Ovary (tissue), 9 donors: Measurements from ENCODE around the gene VKORC1. TPM values are rescaled to one million over a fixed set of nuclear protein-coding genes. Genes with fewer than 3 reads are reported as not detected.

Experiments
- DNase-seq, 5 donors: peaks; one replicate each; pipeline ENCODE4 v3.0.0-alpha.2; 2019 to 2020
- H3K27ac ChIP-seq, 2 donors: fragments of 200-600 bp; one replicate each; pipeline versions ENCODE4 v1.5.1 to v1.8.0; 2019 to 2022
- H3K27me3 ChIP-seq: fragments of 200-600 bp; one replicate; pipeline ENCODE4 v1.8.0; 2022
- H3K36me3 ChIP-seq: fragments of 200-600 bp; sonication (generic); one replicate; pipeline ENCODE4 v1.5.1; 2019
- H3K4me1 ChIP-seq: one replicate; pipeline ENCODE4 v1.8.1; 2013; ENCODE audit warnings: mild to moderate bottlenecking, moderate library complexity; ENCODE audit not compliant: insufficient read depth
- H3K4me3 ChIP-seq: fragments of 200-600 bp; sonication (generic); one replicate; pipeline ENCODE4 v1.5.1; 2017
- H3K9me3 ChIP-seq, 2 donors: fragments of 200-600 bp in 1 of 2; sonication (generic) in 1 of 2; one replicate each; pipeline versions ENCODE4 v1.5.1 to v1.8.1; 2013 to 2019; ENCODE audit warnings: mild to moderate bottlenecking in 1 of 2, moderate library complexity in 1 of 2
- CTCF ChIP-seq, 3 donors: fragments of 450-650 bp in 2 of 3; fragments of 200-600 bp in 1 of 3; IDR thresholded peaks; one replicate each; pipeline versions ENCODE4 v1.5.1 to v1.8.0; 2016 to 2022; ENCODE audit warnings: antibody characterized with exemption in 3 of 3, mild to moderate bottlenecking in 1 of 3
- EP300 ChIP-seq: sonication (generic); formaldehyde crosslinking; IDR thresholded peaks from one replicate; pipeline ENCODE4 v1.6.1; 2017; ENCODE audit warnings: antibody characterized with exemption
- POLR2A ChIP-seq: fragments of 450-650 bp; IDR thresholded peaks from one replicate; pipeline ENCODE4 v1.6.1; 2017; ENCODE audit warnings: antibody characterized with exemption, mild to moderate bottlenecking, moderate library complexity
- WGBS, 3 donors: extraction: QIAGEN DNeasy Blood & Tissue Kit in 1 of 3; methylation state at CpG; one replicate each; pipeline versions ENCODE4 v1.1.5 to v1.1.7; 2013 to 2017; 5-methylcytosine and 5-hydroxymethylcytosine counted together
- intact Hi-C, 4 donors: fragments of 100-400 bp; cut with DNase I; formaldehyde crosslinking; loops; one replicate each; pipeline versions ENCODE4 v1.11.0 to v1.15.1; 2022 to 2023
- polyA plus RNA-seq, 2 donors: library from polyadenylated mRNA; stranded (reverse); fragments of 200-250 nt in 1 of 2; fragments of 350-450 nt in 1 of 2; fragmentation: Illumina TruSeq in 1 of 2; extraction: RNeasy Lipid Tissue Mini Kit (QIAGEN cat#74804) in 1 of 2; gene quantifications; one replicate each; pipeline ENCODE4 v1.2.3, GENCODE V29; 2013 to 2014
- total RNA-seq, 7 donors: library from RNA; depleted of rRNA in 2 of 7; stranded (reverse); fragments of >200 nt in 2 of 7; fragmentation: NEBNext Ultra II Directional in 3 of 7; extraction: Animal tissue kit (Norgen Biotek cat#: 25700) in 3 of 7; gene quantifications; one replicate each; pipeline versions ENCODE4 v1.1.0 to v1.2.4, GENCODE V29; 2016 to 2023
- donor health status: DM: no; HTN: no; CAD: no; lungs with moderate emphysema.
- donor health status: DM: no; HTN: no; CAD: no.
- donor health status: Bipolar disorder and iron deficiency.
- donor health status: DM: yes; HTN: yes; CAD: no.
- donor health status: DM: no; HTN: no; CAD: no.
- donor health status: DM: yes; HTN: yes; CAD: no.

VKORC1 gene
- total and polyA plus RNA-seq, 9 donors, result 72.1 to 141 (median 86.4) TPM

- Histone ChIP-seq H3K4me1 (peaks cover 4% of the 10 kb centered on the region), H3K4me3 (peak overlapping the region; percentile 94), H3K36me3 (no peaks in the 10 kb centered on the region), H3K27ac (no peak overlapping the region), H3K27me3 (no peaks in the 10 kb centered on the region), H3K9me3 (no peaks in the 10 kb centered on the region)
- DNase-seq, result no peak
- TF ChIP-seq CTCF (IDR thresholded peaks at IDR 0.05) (no peak), POLR2A (no peak), EP300 (no peak)
- intact Hi-C loops, result no loop called here
- WGBS, 3 donors, result 1% methylated on average over 27 of the region's 27 CpGs
These were observed 22.0 kb downstream of the VKORC1 start for GRCh38 chr16:31072540-31073141.

GRCh38 chr16:31071861-31072260, 22.7 kb downstream of the VKORC1 start:
- Histone ChIP-seq H3K4me3 (no peak overlapping the region), H3K27me3 (no peaks in the 10 kb centered on the region), H3K27ac (no peak overlapping the region), H3K9me3 (no peaks in the 10 kb centered on the region), H3K4me1 (peaks cover 4% of the 10 kb centered on the region), H3K36me3 (no peaks in the 10 kb centered on the region)
- 23 to 33% (median 31%) methylated on average over 4 of the region's 4 CpGs for WGBS, 3 donors
- DNase-seq, result no peak
- TF ChIP-seq CTCF (IDR thresholded peaks at IDR 0.05) (no peak), POLR2A (no peak), EP300 (no peak)
- intact Hi-C loops, result no loop called here

- Histone ChIP-seq H3K27ac (no peak overlapping the region), H3K27me3 (no peaks in the 10 kb centered on the region), H3K36me3 (no peaks in the 10 kb centered on the region), H3K4me1 (peaks cover 2% of the 10 kb centered on the region), H3K9me3 (no peaks in the 10 kb centered on the region), H3K4me3 (no peak overlapping the region)
- DNase-seq, result no peak
- intact Hi-C loops, result no loop called here
- WGBS, 3 donors, result 89 to 93% (median 91%) methylated on average over 3 of the region's 3 CpGs
- TF ChIP-seq CTCF (IDR thresholded peaks at IDR 0.05) (no peak), POLR2A (no peak)
These were observed 27.3 kb downstream of the VKORC1 start for GRCh38 chr16:31067342-31067741.

- intact Hi-C loops, result no loop called here
- DNase-seq, result no peak
- no peaks in the 10 kb centered on the region for H3K36me3 ChIP-seq
- H3K4me1 ChIP-seq, result no peaks in the 10 kb centered on the region
- no peaks in the 10 kb centered on the region for H3K27me3 ChIP-seq
- no peaks in the 10 kb centered on the region for H3K9me3 ChIP-seq
- no peak overlapping the region for H3K27ac ChIP-seq
- no peak overlapping the region for H3K4me3 ChIP-seq
- TF ChIP-seq POLR2A (no peak), CTCF (IDR thresholded peaks at IDR 0.05) (no peak), EP300 (no peak)
- 23 to 38% (median 35%) methylated on average over 4 of the region's 4 CpGs for WGBS, 3 donors
These were observed 29.6 kb downstream of the VKORC1 start for GRCh38 chr16:31064882-31065461.
